ENCODE data around the gene HNRNPLL. TPM values are rescaled to one million over a fixed set of nuclear protein-coding genes. Genes with fewer than 3 reads are reported as not detected.
A peak's percentile ranks its signal among the peaks of the same experiment; 100 is the strongest.

Gene HNRNPLL
- total RNA-seq, 2 experiments from 2014 or later: 7.6 to 47.9 TPM

- Histone ChIP-seq H3K4me2 (ENCODE audit: low read length) (peak overlapping the region; percentile 92), H3K9me2 (ENCODE audit: insufficient read depth, low read length) (no peaks in the 10 kb centered on the region), H3K4me1 (ENCODE audit: insufficient read depth, low read length, poor library complexity, severe bottlenecking) (peaks cover 65% of the 10 kb centered on the region), H3K9me3 (ENCODE audit: low read length) (no peaks in the 10 kb centered on the region), H3K4me3 (ENCODE audit: low read depth, low read length, poor library complexity, severe bottlenecking) (peak overlapping the region; percentile 56), H3K27ac (ENCODE audit: low read depth, low read length, poor library complexity, severe bottlenecking) (peak overlapping the region; percentile 84), H2AFZ (ENCODE audit: low read length) (peak overlapping the region; percentile 62; the same call in 1 of the 2 replicates), H4K20me1 (ENCODE audit: insufficient read depth, low read length) (no peaks in the 10 kb centered on the region), H3K79me2 (ENCODE audit: insufficient read depth, low read depth, low read length) (no peaks in the 10 kb centered on the region), H3K36me3 (ENCODE audit: insufficient read depth, low read length) (no peaks in the 10 kb centered on the region)
- TF ChIP-seq EZH2phosphoT487 (IDR thresholded peaks at IDR 0.05; ENCODE audit: borderline replicate concordance, low read depth, low read length): no peak
- TF ChIP-seq, protein P1, sequence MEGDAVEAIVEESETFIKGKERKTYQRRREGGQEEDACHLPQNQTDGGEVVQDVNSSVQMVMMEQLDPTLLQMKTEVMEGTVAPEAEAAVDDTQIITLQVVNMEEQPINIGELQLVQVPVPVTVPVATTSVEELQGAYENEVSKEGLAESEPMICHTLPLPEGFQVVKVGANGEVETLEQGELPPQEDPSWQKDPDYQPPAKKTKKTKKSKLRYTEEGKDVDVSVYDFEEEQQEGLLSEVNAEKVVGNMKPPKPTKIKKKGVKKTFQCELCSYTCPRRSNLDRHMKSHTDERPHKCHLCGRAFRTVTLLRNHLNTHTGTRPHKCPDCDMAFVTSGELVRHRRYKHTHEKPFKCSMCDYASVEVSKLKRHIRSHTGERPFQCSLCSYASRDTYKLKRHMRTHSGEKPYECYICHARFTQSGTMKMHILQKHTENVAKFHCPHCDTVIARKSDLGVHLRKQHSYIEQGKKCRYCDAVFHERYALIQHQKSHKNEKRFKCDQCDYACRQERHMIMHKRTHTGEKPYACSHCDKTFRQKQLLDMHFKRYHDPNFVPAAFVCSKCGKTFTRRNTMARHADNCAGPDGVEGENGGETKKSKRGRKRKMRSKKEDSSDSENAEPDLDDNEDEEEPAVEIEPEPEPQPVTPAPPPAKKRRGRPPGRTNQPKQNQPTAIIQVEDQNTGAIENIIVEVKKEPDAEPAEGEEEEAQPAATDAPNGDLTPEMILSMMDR (conservative IDR thresholded peaks at IDR 0.05; ENCODE audit: low read length): peak; percentile 75
- intact Hi-C loops (cut with micrococcal nuclease; ENCODE audit: unreplicated experiment): loop anchor here (5.0 to 10.0 kb wide), 2 partner anchors 117 to 601 kb away; partner anchors contain the start of gene SOS1
- ChIA-PET CTCF (ENCODE audit: unreplicated experiment) (interaction anchor here (0.8 to 1.5 kb wide), 3 partner anchors 10 to 59 kb away, joined by 3 to 14 read pairs (median 3); no protein-coding TSS in a partner anchor), POLR2A (interaction anchor here (0.6 to 3.3 kb wide), 10 partner anchors 9 to 1204 kb away, joined by 3 to 44 read pairs (median 3); partner anchors contain the start of gene SRSF7)
- DNase-seq (ENCODE audit: low spot score): peak; percentile 66
- no TSS peak for BruUV-seq (replicated peaks)
These were observed 78.8 kb downstream of the HNRNPLL start for GRCh38 chr2:38523728-38524437.

DNA sequence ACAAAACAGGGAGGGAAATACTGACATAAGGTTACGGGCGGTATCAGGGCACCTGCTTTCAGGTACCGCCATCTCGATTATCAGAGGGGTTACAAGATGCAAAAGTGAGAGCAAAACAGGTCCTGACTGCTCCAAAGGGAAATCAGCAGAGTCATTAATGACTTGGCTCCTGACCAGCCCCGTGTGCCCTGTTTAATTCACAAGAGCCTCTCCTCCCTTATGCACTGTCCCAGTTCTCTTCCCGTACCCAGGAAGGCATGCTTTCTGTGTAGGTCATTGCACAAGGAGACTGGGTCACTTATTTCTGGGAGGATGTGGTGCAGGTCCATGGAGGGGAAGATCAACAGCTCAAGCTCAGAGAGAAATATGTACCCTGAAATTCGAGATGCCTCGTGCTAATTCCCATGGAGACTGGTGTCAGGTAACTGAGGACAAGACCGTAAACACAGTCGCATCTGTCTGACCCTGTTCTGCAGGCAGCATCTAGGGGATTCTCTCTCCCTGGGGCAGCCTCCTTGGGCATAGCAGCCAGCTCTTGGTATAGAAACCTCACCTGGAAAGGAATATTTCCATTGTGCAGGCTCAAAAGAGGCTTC, 79.9 kb downstream of the HNRNPLL start:
- H2AFZ ChIP-seq (ENCODE audit: low read length): peak overlapping the region; percentile 62; the same call in 1 of the 2 replicates
- CTCF ChIA-PET (ENCODE audit: unreplicated experiment): interaction anchor here (0.6 kb wide), 1 partner anchor 249 kb away, joined by 3 read pairs; no protein-coding TSS in a partner anchor

More for the DNA sequence above, 79.9 kb downstream of the HNRNPLL start:
- peak overlapping the region; percentile 92; the same call in 1 of the 2 replicates for H3K4me2 ChIP-seq (ENCODE audit: low read length)
- no peaks in the 10 kb centered on the region for H3K36me3 ChIP-seq (ENCODE audit: insufficient read depth, low read length)
- POLR2A ChIA-PET: interaction anchor here (0.7 to 3.3 kb wide), 4 partner anchors 10 to 335 kb away, joined by 3 to 44 read pairs (median 4); no protein-coding TSS in a partner anchor
- peak overlapping the region; percentile 84 for H3K27ac ChIP-seq (ENCODE audit: low read depth, low read length, poor library complexity, severe bottlenecking)
- H3K4me3 ChIP-seq (ENCODE audit: low read depth, low read length, poor library complexity, severe bottlenecking): no peak overlapping the region
- no peaks in the 10 kb centered on the region for H3K9me3 ChIP-seq (ENCODE audit: low read length)
- intact Hi-C loops (cut with micrococcal nuclease; ENCODE audit: unreplicated experiment): loop anchor here (5.0 to 10.0 kb wide), 2 partner anchors 116 to 602 kb away; partner anchors contain the start of gene SOS1
- no TSS peak for BruUV-seq (replicated peaks)
- DNase-seq (ENCODE audit: low spot score): no peak
- no peaks in the 10 kb centered on the region for H3K79me2 ChIP-seq (ENCODE audit: insufficient read depth, low read depth, low read length)
- TF ChIP-seq, protein P1 (conservative IDR thresholded peaks at IDR 0.05; ENCODE audit: low read length): no peak
- no peak for TF ChIP-seq EZH2phosphoT487 (IDR thresholded peaks at IDR 0.05; ENCODE audit: borderline replicate concordance, low read depth, low read length)
- H4K20me1 ChIP-seq (ENCODE audit: insufficient read depth, low read length): no peaks in the 10 kb centered on the region
- peaks cover 65% of the 10 kb centered on the region for H3K4me1 ChIP-seq (ENCODE audit: insufficient read depth, low read length, poor library complexity, severe bottlenecking)
- H3K9me2 ChIP-seq (ENCODE audit: insufficient read depth, low read length): no peaks in the 10 kb centered on the region
